Measurements from ENCODE around the gene ADRA2B.
"Not testable (repeated sequence)": the region's sequence is repeated elsewhere in the genome, so short reads cannot be mapped to it uniquely, and the experiment has no call there.

The ADRA2B gene

GRCh38 chr2:96069878-96070277 lies 46.5 kb downstream of the ADRA2B start:
- not testable (repeated sequence) for DNase-seq (ENCODE audit: low read depth in 2 of 2)

- not testable (repeated sequence) for DNase-seq (ENCODE audit: low read depth in 2 of 2)
Measured at GRCh38 chr2:96067902-96068581, 48.3 kb downstream of the ADRA2B start.

GRCh38 chr2:96067098-96067660 lies 49.2 kb downstream of the ADRA2B start:
- not testable (repeated sequence) for DNase-seq (ENCODE audit: low read depth in 2 of 2)

- not testable (repeated sequence) for DNase-seq (ENCODE audit: low read depth in 2 of 2)
Measured at GRCh38 chr2:96066511-96066910, 49.9 kb downstream of the ADRA2B start.

GRCh38 chr2:96065954-96066353 lies 50.4 kb downstream of the ADRA2B start:
- not testable (repeated sequence) for DNase-seq (ENCODE audit: low read depth in 2 of 2)

- DNase-seq (ENCODE audit: low read depth in 2 of 2) = no peak
Measured at GRCh38 chr2:96065381-96065930, 50.9 kb downstream of the ADRA2B start.

GRCh38 chr2:96064760-96065159 lies 51.6 kb downstream of the ADRA2B start:
- DNase-seq (ENCODE audit: low read depth in 2 of 2) = not testable (repeated sequence)

- DNase-seq (ENCODE audit: low read depth in 2 of 2) = not testable (repeated sequence)
Measured at GRCh38 chr2:96064047-96064675, 52.2 kb downstream of the ADRA2B start.

GRCh38 chr2:96063116-96063899 lies 53.1 kb downstream of the ADRA2B start:
- not testable (repeated sequence) for DNase-seq (ENCODE audit: low read depth in 2 of 2)

All from stimulated activated CD4-positive, alpha-beta T cell treated with anti-CD3 and anti-CD28 coated beads, Interleukin-4, amount 100 ng/mL, for 48 hours (primary cell).